SK-N-MC (cell line): ENCODE results near the gene CPT1A.

ENCODE experiments used
- EZH2 ChIP-seq: fragments of 200-600 bp; sonication (generic); IDR thresholded peaks from one replicate; pipeline ENCODE4 v1.6.1; 2017; ENCODE audit warnings: antibody characterized with exemption
- FOXP2 ChIP-seq: optimal IDR thresholded peaks from 2 replicates; pipeline ENCODE3; 2011; ENCODE audit warnings: mild to moderate bottlenecking, moderate library complexity; ENCODE audit not compliant: insufficient read depth; ENCODE audit errors: extremely low read length, control extremely low read depth
- POLR2AphosphoS5 ChIP-seq: IDR thresholded peaks from 2 replicates; pipeline ENCODE4 v1.6.1; 2012; ENCODE audit warnings: mild to moderate bottlenecking, low read depth, low read length, borderline replicate concordance

DNA sequence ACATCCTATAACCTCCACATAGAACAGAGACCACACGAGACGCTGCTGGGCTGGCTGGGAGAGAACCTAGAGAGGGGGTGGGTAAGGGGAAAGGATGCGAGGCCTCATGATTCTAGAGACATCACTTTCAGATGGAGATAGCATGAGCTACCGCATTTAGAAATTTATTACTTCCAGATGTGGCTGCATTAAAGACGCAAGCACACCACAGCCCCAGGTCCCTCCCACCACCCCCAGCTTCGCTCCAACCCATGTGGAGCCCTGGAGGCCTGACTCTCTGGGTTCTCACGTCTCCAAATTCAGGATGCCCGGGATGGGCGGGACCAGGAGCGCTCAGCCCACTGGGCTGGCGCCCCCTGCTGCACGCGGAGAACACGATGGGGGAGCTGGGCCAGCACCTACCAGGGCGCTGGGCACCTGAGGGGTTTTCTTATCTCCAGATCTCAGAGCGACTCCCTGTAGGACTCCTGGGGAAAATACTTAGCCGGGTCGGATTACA is 48.3 kb upstream of the CPT1A start:
- peak; percentile 69 for TF ChIP-seq POLR2AphosphoS5
- TF ChIP-seq EZH2, result no peak
- peak; percentile 81 for TF ChIP-seq FOXP2
